Eye (tissue), 1 donor: Measurements from ENCODE around the gene DPM1.

Source experiments
- DNase-seq: peaks from one replicate; pipeline ENCODE4 v3.0.0-alpha.2; 2015

The DPM1 gene

GRCh38 chr20:50957798-50958614, at the start of gene DPM1:
Gene DPM1, minus strand, starts transcription at chr20:50958532. Its CDS starts 9 bp downstream, at chr20:50958523.
- peak; percentile 16 for DNase-seq

GRCh38 chr20:51005214-51005613, 46.9 kb upstream of the DPM1 start:
- no peak for DNase-seq

GRCh38 chr20:51004781-51005180, 46.4 kb upstream of the DPM1 start:
- no peak for DNase-seq

GRCh38 chr20:51004305-51004727, 46.0 kb upstream of the DPM1 start:
- DNase-seq = no peak

- no peak for DNase-seq
Measured at GRCh38 chr20:51003753-51004152, 45.4 kb upstream of the DPM1 start.

- DNase-seq = no peak
Measured at GRCh38 chr20:51002633-51003032, 44.3 kb upstream of the DPM1 start.

- DNase-seq = no peak
Measured at GRCh38 chr20:51001430-51002265, 43.3 kb upstream of the DPM1 start.

- DNase-seq = no peak
Measured at GRCh38 chr20:50999355-50999754, 41.0 kb upstream of the DPM1 start.

- no peak for DNase-seq
Measured at GRCh38 chr20:50996901-50997865, 38.9 kb upstream of the DPM1 start.

- no peak for DNase-seq
Measured at GRCh38 chr20:50995506-50995905, 37.2 kb upstream of the DPM1 start.

GRCh38 chr20:50993876-50994275, 35.5 kb upstream of the DPM1 start:
- no peak for DNase-seq

GRCh38 chr20:50992733-50993457, 34.6 kb upstream of the DPM1 start:
- peak; percentile 81 for DNase-seq

- no peak for DNase-seq
Measured at GRCh38 chr20:50992336-50992732, 34.0 kb upstream of the DPM1 start.

GRCh38 chr20:50991076-50991475, 32.7 kb upstream of the DPM1 start:
- no peak for DNase-seq

GRCh38 chr20:50987493-50988210, 29.3 kb upstream of the DPM1 start:
- DNase-seq = peak; percentile 96

GRCh38 chr20:50983321-50983720, 25.0 kb upstream of the DPM1 start:
- DNase-seq = no peak

GRCh38 chr20:50982363-50982762, 24.0 kb upstream of the DPM1 start:
- no peak for DNase-seq

GRCh38 chr20:50981714-50982048, 23.3 kb upstream of the DPM1 start:
- DNase-seq = no peak

GRCh38 chr20:50980851-50981713, 22.8 kb upstream of the DPM1 start:
- DNase-seq = peak; percentile 91

- peak; percentile 39 for DNase-seq
Measured at GRCh38 chr20:50980071-50980681, 21.8 kb upstream of the DPM1 start.
